Loucy (cell line): ENCODE data around the gene ZDHHC14.

Experiments used
- H2AFZ ChIP-seq: fragments of 200-600 bp; sonication (generic); 2 replicates; pipeline ENCODE4 v1.6.0; 2016; ENCODE audit warnings: antibody characterized with exemption, mild to moderate bottlenecking, low read length, moderate library complexity
- H3F3A ChIP-seq: fragments of 200-600 bp; 2 replicates; pipeline ENCODE4 v1.6.0; 2016; ENCODE audit warnings: antibody characterized with exemption, low read depth, mild to moderate bottlenecking
- H3K27me3 ChIP-seq: fragments of 200-600 bp; sonication (generic); 2 replicates; pipeline ENCODE4 v1.6.1; 2014; ENCODE audit warnings: low read length, mild to moderate bottlenecking; ENCODE audit not compliant: insufficient read depth, poor library complexity, severe bottlenecking
- H3K36me3 ChIP-seq: fragments of 200-600 bp; sonication (generic); 2 replicates; pipeline ENCODE4 v1.6.1; 2016; ENCODE audit warnings: low read length; ENCODE audit not compliant: insufficient read depth
- H3K4me1 ChIP-seq: fragments of 200-600 bp; sonication (generic); 2 replicates; pipeline ENCODE4 v1.5.1; 2014; ENCODE audit warnings: low read length, mild to moderate bottlenecking; ENCODE audit not compliant: insufficient read depth, poor library complexity, severe bottlenecking
- H3K4me2 ChIP-seq: fragments of 200-600 bp; sonication (generic); 2 replicates; pipeline ENCODE4 v1.6.0; 2014; ENCODE audit warnings: antibody characterized with exemption, low read length, low read depth, mild to moderate bottlenecking; ENCODE audit not compliant: poor library complexity, severe bottlenecking
- H3K4me3 ChIP-seq: fragments of 200-600 bp; sonication (generic); 2 replicates; pipeline ENCODE4 v1.5.1; 2014; ENCODE audit warnings: low read length, mild to moderate bottlenecking, mixed read lengths; ENCODE audit not compliant: poor library complexity, severe bottlenecking
- H3K79me2 ChIP-seq: fragments of 200-600 bp; sonication (generic); 2 replicates; pipeline ENCODE4 v1.6.1; 2014; ENCODE audit warnings: low read length; ENCODE audit not compliant: insufficient read depth
- H3K9ac ChIP-seq: fragments of 200-600 bp; sonication (generic); 2 replicates; pipeline ENCODE4 v1.6.0; 2014; ENCODE audit warnings: mild to moderate bottlenecking, low read depth, low read length, moderate library complexity; ENCODE audit not compliant: poor library complexity, severe bottlenecking
- H3K9me2 ChIP-seq: fragments of 200-600 bp; sonication (generic); replicated peaks from 2 replicates; pipeline ENCODE4 v1.6.1; 2016; ENCODE audit warnings: low read depth, low read length, mixed read lengths
- H3K9me3 ChIP-seq: fragments of 200-600 bp; sonication (generic); 2 replicates; pipeline ENCODE4 v1.6.1; 2014; ENCODE audit warnings: mild to moderate bottlenecking, antibody characterized with exemption, low read length, low read depth; ENCODE audit not compliant: insufficient read depth
- H4K20me1 ChIP-seq: fragments of 200-600 bp; sonication (generic); 2 replicates; pipeline ENCODE4 v1.6.0; 2014; ENCODE audit warnings: antibody characterized with exemption, low read length, mild to moderate bottlenecking; ENCODE audit not compliant: insufficient read depth, poor library complexity, severe bottlenecking
- CTCF ChIP-seq: fragments of 200-600 bp; sonication (generic); conservative IDR thresholded peaks from 2 replicates; pipeline ENCODE4 v1.5.1; 2014; ENCODE audit warnings: mild to moderate bottlenecking, antibody characterized with exemption, low read length
- EZH2phosphoT487 ChIP-seq: fragments of 200-600 bp; IDR thresholded peaks from 2 replicates; pipeline ENCODE4 v1.6.1; 2018; ENCODE audit warnings: antibody characterized with exemption, mild to moderate bottlenecking, moderate library complexity, borderline replicate concordance

Gene ZDHHC14

GRCh38 chr6:157518397-157519250 is 137.6 kb downstream of the ZDHHC14 start:
- Histone ChIP-seq H3K79me2 (no peaks in the 10 kb centered on the region), H3K27me3 (no peaks in the 10 kb centered on the region), H3K36me3 (no peaks in the 10 kb centered on the region), H4K20me1 (no peaks in the 10 kb centered on the region), H3K4me3 (no peak overlapping the region), H3K9ac (no peak overlapping the region), H3K4me2 (no peak overlapping the region), H3K9me3 (no peaks in the 10 kb centered on the region), H3F3A (no peaks in the 10 kb centered on the region), H3K4me1 (peaks cover 7% of the 10 kb centered on the region), H3K9me2 (no peaks in the 10 kb centered on the region), H2AFZ (no peak overlapping the region)
- TF ChIP-seq EZH2phosphoT487 (no peak), CTCF (no peak)

- no peaks in the 10 kb centered on the region for H3K79me2 ChIP-seq
- H3K36me3 ChIP-seq, result no peaks in the 10 kb centered on the region
- H3K9ac ChIP-seq, result no peak overlapping the region
- peaks cover 7% of the 10 kb centered on the region for H3K4me1 ChIP-seq
- no peaks in the 10 kb centered on the region for H3K9me2 ChIP-seq
- no peak overlapping the region for H3K4me3 ChIP-seq
- H2AFZ ChIP-seq, result no peak overlapping the region
- H3K4me2 ChIP-seq, result no peak overlapping the region
- H3F3A ChIP-seq, result no peaks in the 10 kb centered on the region
- no peaks in the 10 kb centered on the region for H3K27me3 ChIP-seq
- H4K20me1 ChIP-seq, result no peaks in the 10 kb centered on the region
- TF ChIP-seq CTCF (no peak), EZH2phosphoT487 (no peak)
- H3K9me3 ChIP-seq, result no peaks in the 10 kb centered on the region
Measured at GRCh38 chr6:157519255-157520116, 138.5 kb downstream of the ZDHHC14 start.

- Histone ChIP-seq H4K20me1 (no peaks in the 10 kb centered on the region), H3K9ac (no peak overlapping the region), H3K9me2 (no peaks in the 10 kb centered on the region), H2AFZ (no peak overlapping the region), H3F3A (no peaks in the 10 kb centered on the region), H3K9me3 (no peaks in the 10 kb centered on the region), H3K36me3 (no peaks in the 10 kb centered on the region), H3K4me2 (no peak overlapping the region), H3K79me2 (no peaks in the 10 kb centered on the region), H3K27me3 (no peaks in the 10 kb centered on the region), H3K4me1 (peaks cover 2% of the 10 kb centered on the region), H3K4me3 (no peak overlapping the region)
- no peak for TF ChIP-seq EZH2phosphoT487
- TF ChIP-seq CTCF, result no peak
Measured at GRCh38 chr6:157520117-157520406, 139.1 kb downstream of the ZDHHC14 start.
